HG03025 (cell line): Measurements from ENCODE around the gene GMDS.

ENCODE experiments used
- ATAC-seq: cut with Tn5 transposase; IDR thresholded peaks from one replicate; pipeline ENCODE4 v1.9.1; 2021; ENCODE audit warnings: mild to moderate bottlenecking, moderate library complexity; ENCODE audit not compliant: unreplicated experiment, low FRiP score

The GMDS gene

DNA sequence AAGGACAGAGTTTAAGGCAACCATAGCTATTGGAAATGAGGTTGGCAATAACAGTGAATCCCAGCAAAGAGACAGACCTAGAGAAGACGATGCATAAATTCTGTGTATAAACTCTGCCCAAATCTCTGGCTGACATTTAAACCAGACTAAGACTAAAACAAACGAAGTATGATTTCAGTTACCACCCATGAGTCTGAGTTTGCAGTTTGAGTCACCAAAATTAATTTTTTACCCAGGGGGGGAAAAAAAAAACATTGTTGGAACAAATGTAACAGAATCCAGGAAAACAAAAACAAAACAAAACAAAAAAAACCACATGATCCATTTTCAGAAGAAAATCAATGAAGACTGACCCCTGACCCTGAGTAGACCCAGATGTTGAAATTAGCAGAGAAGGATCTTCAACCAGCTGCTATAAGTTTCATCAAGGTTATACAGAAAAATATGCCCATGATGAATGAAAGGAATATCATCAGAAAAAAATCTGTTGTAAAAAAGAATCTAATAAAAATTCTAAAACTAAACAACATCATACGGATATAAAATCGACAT is 190.8 kb downstream of the GMDS start:
- ATAC-seq = no peak

DNA sequence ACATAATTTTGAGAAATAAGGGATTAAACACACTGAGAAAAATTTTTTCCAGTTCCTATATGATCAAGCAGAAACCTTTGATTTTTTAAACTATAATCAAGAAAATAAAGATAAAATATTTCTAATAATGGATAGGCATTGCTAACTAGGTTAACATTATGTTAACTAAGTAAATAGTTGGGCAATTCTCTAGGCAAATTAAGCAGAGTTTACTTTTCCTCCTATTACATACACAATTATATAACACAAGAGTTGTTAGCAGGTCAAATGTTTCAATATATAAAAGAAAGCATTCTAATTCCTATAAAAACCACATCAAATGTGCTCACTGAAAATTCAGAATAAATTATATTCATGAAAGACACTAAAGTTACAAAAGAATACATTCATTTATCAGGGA is 191.7 kb downstream of the GMDS start:
- ATAC-seq = no peak

DNA sequence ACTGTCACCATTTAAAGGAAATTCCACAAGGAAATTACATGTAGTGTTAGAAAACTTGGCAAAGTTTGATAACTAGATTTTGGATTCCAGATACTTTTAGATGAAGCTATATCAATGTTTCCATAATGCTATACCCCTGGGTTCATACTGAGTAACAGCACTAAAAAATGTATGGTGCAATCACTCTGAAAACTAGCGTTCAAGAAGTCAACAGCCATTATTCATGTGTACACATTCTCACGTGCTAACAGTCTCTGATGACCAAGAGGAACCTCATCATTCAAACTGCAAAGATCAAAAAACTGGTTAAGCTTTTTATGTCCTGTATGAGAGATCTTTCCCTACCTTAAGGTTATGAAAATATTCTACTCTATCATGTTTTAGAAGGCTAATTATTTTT is 197.6 kb downstream of the GMDS start:
- no peak for ATAC-seq

DNA sequence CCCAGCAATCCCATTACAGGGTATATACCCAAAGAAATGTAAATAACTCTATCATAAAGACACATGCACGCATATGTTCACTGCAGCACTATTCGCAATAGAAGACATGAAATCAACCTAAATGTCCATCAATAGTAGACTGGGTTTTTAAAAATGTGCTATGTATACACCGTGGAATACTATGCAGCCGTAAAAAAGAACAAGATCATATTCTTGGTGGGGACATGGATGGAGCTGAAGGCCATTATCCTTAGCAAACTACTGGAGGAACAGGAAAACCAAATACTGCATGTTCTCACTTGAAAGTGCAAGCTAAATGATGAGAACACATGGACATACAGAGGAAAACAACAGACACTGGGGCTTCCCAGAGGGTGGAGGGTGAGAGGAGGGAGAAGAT is 201.2 kb downstream of the GMDS start:
- ATAC-seq = no peak

DNA sequence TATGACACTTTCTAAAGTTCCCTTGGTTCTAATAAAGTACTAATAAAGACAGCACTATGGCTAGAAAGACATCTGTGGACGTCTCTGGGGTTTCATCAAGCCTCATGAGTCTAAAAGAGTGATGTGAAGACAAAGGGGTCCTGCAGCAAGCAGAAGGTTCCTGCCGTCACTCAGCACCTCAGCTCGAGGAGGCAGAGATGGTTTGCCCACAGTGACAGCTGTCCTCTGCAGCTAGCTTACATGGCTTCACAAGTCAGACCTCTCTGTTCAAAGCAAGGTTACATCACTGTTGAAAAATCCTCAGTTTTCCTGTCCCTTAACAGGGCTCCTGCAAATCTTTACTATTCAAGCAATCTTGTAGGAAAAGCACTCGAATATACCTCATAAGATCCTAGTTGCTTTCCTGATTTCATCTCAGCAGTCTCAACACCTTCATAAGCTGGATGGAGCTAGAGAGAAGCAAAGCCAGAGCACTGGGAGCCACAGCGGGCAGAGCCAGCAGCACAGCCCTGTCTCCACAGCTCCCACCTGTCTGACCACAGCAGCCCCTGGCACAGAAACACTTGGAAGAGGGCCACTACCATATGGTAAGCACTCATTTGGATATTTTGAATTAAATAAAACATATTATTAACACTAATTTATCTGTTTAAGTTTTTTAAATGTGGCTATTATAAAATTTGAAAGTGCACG is 202.3 kb downstream of the GMDS start:
- no peak for ATAC-seq

DNA sequence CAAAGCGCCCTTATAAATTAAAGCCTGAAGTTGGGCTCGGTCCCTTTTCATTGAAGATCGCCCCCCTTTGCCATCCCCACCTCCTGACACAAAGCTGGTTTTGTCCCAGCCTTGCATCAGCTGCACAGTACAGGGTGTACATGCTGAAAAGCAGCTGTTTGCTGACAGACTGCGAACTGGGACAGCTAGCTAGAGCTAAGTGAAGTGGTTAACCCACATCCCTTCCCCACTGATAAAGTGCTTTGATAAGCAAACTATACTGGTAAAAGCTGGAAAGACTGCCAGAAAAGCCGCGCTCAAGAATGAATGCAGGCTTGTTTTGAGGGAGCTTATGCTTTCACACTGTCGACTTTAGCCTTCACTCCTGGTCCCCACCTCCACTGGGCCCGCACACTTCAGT is 207.3 kb downstream of the GMDS start:
- ATAC-seq = no peak

DNA sequence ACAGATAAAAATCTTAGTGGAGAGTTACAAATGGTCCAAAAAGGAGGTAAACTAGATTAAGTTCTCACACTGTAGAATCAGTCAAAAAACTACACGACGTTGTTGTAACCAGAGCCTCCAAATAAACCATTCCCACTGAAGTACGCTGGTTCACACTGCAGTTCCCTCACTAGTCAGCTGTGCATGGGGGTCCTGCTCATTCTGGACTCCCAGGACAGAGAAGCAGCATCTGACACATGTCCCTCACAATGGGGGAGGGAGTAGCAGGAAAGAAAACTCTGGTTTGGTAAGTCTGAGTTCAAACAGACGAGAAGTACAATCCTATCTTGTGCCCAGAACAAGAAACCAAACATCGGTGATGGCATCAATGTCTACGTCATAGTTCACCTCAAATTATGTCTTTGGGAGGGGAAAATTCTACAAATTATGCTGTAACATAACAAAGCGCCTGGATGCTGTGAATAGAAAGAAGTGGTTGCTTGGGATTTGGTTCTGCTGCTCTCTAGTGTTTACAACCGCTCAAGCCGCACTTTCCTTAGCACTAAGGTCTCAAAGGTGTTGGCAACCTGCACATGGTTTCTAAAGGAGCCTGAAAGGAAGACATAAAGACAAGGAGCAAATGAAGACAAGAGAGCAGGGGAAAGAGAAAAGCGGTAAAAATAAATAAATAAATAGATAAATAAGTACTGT is 208.0 kb downstream of the GMDS start:
- no peak for ATAC-seq

DNA sequence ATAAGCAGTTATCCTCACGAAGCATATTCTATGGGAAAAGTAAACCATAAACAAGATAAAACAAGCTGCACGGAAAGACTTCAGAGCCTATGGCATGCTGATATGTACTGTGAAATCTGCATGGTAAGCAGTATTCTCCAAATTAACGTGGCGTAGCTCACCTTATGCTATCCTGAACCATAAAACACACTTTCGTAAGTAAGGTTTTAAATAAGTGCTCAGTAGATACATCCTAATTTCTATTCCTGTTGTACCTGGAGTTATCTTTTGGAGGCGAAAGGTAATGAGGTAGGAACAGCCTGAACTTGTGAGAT is 208.7 kb downstream of the GMDS start:
- no peak for ATAC-seq

DNA sequence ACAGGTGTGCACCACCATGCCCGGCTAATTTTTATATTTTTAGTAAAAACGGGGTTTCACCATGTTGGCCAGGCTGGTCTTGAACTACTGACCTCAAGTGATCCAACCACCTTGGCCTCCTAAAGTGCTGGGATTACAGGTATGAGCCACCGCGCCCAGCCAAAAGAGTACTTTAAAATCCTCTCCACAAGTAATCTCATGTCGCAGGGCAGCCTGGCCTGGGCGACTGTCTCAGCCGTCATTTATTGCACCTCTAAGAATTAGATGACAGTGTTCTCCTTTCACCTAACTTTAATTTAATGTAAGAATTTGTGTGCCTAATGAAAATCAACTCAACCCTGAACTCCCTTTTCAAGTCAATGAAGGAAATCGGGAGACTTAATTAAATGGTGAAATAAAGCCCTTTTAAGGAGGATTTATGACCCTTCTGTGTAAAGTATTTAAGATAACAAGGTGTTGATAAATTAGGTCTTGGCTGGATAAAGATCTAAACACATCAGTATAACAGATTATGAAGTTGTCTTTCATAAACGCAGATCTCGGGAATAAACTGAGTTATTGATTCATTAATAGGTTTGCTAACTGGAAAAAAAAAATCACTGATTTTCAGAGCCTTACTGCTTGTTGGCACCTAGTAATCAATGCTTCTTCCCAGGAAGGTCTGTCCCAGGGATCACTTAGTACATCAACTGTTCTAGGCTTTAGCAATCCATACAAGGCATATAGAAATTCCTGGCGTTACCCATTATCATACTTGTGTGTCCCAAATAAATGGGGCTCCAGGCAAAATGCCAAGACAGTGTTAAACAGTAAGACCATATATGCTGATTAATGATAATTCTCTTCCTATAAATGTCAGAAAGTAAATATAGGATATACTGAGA is 209.3 kb downstream of the GMDS start:
- ATAC-seq = no peak

DNA sequence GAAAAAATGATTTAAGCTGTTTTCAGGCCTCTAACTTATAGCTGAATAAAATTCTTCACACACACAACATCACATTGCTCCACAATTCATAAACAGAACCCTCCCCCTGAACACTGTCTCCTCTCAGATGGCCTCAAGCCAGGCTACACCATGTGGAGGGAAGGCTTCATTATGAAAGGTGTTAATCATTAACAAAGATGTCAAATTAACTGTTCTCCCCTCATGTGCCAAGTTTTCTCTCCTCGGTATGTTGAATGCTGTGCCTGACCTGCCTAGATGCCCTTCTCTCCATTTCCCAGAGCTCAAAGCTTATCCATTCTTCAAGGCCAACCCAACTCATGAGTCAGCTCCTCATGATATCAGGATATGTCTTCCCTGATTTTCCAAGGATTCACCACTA is 210.4 kb downstream of the GMDS start:
- no peak for ATAC-seq

DNA sequence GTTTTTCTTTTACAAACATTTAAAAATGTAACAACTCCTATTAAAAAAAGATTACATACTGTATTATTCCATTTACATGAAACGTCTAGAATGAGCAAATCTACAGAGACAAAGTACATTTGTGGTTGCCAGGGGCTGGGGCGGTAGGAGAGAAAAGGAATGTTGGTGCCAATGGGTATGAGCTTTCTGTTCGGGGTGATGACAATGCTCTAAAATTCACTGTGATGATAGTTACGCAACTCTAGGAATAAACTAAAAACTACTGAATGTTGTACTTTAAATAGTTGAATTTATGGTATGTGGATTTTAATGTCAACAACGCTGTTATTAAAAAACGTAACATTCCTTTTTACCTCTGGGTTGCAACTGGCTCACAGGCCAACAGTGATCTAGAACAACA is 211.1 kb downstream of the GMDS start:
- ATAC-seq = no peak

DNA sequence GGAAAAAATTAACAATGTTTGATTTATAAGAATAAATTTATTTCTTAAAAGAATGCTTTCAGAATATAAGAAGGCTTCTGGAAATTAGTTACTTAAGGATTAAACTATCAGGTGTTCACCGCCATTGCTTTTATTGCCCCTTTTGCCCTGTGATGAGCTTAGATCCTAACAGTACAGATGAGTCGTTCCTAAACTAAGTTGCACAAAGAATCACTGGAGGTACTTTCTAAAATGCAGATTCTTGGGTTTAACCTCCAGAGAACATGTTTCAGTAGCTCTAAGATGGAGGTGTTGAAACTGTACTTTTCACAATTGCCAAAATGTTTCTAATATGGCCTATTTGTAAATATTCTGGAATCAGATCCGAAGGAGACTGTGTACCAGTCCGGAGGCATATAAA is 211.9 kb downstream of the GMDS start:
- no peak for ATAC-seq

DNA sequence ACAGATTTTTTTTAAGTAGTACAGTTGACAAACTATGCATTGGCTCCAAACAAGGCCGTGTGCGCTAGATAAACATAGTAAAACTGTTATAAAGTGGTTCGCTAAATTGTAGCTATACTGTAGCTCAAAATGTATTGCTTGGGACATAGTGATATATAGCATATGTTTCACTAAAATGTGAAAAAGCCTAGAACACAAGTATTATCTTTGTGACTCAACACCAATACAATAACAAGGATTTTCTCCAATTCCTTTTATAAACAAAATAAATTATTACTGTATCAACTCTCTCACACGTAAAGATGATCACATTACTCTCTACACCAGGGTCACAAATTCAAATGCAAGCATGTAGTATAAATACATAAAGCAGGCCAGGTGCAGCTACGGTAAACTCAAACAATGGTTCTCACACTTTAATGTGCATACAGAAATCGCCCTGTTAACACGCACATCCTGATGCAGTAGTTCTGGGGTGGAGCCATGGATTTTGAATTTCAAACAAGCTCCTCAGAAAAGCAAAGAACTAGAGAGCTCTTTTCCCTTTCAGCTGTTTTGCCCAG is 214.6 kb downstream of the GMDS start:
- ATAC-seq = no peak

DNA sequence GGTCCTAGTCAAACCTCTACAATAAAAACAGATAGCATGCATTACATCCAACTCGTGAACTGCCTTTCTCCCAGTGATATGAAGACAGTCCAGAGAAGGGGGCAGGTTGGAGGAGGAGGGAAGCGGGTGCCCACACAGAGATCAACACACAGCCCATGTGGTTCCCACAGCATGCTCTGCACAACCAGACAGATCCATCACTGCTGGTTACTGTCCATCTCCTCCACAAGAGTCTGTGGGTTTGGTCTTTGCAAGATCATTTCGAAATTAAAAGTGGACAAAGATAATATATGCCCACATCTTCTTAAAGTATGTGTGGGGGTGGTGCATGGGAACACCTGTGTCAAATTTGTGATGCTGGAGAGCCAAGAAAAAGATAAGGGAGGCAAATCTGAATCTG is 215.5 kb downstream of the GMDS start:
- no peak for ATAC-seq

DNA sequence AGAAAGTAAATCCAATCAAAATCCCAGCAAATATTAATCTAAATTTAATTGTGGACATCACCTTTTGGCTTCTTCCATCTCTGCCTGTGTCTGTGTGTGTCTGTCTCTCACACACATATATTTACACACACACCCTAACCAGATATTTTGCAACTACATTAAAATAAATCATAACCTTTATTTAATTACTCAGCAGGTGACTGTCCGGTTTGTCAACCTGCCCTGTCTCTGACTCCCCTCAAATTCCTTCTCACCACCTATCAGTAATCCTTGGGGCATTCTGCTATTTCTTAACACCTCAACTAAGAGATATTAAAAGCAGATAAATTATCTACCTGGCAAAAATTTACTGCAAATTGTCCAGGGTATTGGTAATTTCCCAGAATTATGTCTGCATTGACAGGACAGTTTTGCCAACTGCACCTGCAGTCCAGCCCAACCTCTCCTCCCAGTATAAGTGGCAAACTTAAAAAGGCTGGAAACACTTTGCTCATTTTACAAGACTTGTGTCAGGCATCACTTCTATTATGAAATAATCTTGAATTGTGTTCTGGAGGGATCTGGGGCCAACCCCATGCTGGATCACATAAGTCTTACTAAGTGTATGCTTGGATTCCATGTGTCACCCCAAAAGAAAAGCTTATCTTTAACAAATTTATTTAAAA is 216.1 kb downstream of the GMDS start:
- no peak for ATAC-seq

DNA sequence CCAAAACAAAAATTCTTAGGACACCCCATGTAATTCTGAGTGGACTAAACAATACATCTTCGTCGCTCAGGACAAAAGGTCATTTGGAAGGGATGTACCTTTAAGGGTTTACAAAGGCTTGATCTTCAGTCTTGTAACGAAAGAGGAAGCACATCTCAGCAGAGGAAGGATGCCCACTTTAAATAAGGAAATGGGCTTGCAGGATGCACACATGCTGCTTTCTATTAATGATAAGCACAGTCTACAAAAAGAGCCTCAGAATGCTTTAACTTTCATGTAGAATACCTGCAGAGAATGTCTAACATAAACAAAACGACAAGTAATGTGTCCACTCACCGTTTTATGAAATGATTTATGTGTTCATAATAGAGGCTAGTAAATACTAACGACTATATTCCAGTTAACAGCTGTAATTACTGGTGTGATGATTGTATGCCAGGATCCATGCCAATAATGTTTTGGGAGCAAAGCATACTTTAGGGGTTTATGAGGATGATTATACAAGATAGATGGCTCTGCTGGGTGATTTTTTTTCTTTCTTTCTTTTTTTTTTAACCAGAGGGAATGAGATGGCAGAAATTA is 216.9 kb downstream of the GMDS start:
- no peak for ATAC-seq

DNA sequence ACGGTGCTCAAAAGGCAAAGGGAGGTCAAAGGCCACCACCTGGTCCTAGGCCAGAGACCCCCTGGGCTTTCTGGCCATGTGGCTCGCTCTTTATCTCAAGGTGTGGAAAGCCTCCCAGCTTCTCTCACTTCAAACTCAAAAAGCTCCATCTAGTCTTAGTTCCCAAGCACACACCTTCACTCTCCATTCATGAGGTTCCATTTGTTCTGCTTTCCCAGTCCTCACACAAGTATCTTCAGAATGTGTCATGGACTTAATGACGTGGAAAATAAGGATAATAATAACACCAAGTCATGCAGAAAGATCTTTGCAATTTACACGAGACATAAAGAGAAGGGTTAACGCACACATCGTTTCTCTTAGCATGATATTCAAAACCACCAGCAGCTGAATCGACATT is 219.3 kb downstream of the GMDS start:
- ATAC-seq = no peak

DNA sequence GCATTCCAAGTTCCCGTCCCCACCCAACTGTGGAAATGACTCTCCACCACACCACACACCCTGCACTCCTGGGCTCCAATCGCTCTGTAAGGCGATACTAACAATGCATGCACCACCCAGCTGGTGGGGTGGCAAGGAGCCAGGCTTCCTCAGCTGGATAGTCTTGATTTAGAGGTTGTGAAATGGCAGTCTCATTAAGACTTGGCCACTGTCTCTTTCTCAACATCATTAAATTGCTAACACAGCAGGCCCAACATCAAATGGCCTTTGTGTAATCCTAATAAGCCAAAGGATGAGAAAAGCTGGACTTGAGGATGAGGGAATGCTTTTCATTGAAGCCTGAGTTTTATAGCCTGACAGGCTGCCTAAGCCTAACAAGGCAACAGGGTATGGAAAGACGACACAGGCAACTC is 223.7 kb downstream of the GMDS start:
- no peak for ATAC-seq

DNA sequence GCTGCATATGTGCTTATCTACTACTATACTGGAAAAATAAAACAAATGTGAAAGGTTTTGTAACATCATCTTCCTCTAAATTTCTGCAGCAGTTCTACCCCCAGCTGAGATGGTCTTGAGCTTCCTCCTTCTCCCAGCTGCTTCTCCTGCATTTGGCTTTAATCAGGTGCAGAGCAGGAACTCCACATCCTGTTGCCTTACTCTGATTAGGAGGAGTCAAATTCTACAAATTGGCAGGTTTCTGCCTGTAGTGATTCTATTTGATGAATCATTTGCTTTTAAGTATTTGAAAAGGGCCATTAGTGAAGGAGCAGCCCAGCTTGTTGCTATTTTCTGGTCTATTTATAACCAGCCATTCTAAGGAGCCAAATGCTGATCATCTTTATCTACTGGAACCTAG is 224.5 kb downstream of the GMDS start:
- ATAC-seq = no peak

DNA sequence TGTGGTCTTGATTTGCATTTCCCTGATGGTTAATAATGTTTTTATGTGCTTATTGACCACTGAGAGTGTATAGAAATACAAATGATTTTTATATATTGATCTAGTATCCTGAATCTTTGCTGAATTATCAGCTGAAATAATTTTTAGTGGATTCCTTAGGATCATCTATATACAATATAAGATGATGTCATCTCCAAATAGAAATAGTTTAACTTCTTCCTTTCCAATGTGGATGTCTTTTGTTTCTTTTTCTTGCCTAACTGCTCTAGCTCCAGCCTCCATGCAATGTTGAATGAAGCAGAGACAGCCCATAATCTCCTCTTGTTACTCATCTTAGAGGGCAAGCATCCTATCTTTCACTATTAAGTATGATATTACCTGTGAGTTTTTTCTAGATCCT is 226.4 kb downstream of the GMDS start:
- ATAC-seq = no peak
